ENCODE data around the gene NHEJ1. TPM values are rescaled to one million over a fixed set of nuclear protein-coding genes. Genes with fewer than 3 reads are reported as not detected.

NHEJ1 gene
- total and polyA plus RNA-seq, 2 of the 13 experiments (the other 11 are each of a cell fraction or from before 2014, with no cell fraction given): 30.0 to 30.7 TPM

GRCh38 chr2:219111375-219112061 is 49.1 kb downstream of the NHEJ1 start (continued):
- TF ChIP-seq ZNF432 (CRISPR knock-in tag; IDR thresholded peaks at IDR 0.05; ENCODE audit: borderline replicate concordance) (no peak), ZNF569 (CRISPR knock-in tag; IDR thresholded peaks at IDR 0.05; ENCODE audit: borderline replicate concordance) (no peak), ZNF276 (CRISPR knock-in tag; IDR thresholded peaks at IDR 0.05; ENCODE audit: low read depth) (no peak), SP140L (CRISPR knock-in tag; IDR thresholded peaks at IDR 0.05; ENCODE audit: borderline replicate concordance) (no peak), TAF1 (CRISPR knock-in tag; IDR thresholded peaks at IDR 0.05) (no peak), REXO4 (CRISPR knock-in tag; IDR thresholded peaks at IDR 0.05; ENCODE audit: borderline replicate concordance) (no peak), HMGXB3 (CRISPR knock-in tag; IDR thresholded peaks at IDR 0.05; ENCODE audit: borderline replicate concordance) (no peak), PHF8 (CRISPR knock-in tag; IDR thresholded peaks at IDR 0.05) (no peak), ZNF614 (CRISPR knock-in tag; IDR thresholded peaks at IDR 0.05; ENCODE audit: borderline replicate concordance) (peak; percentile 88), SRSF1 (optimal IDR thresholded peaks at IDR 0.05; ENCODE audit: low read depth, low read length) (no peak), RORA (CRISPR knock-in tag; IDR thresholded peaks at IDR 0.05) (peak; percentile 70; the same call in 1 of the 2 replicates), TIGD3 (CRISPR knock-in tag; IDR thresholded peaks at IDR 0.05; ENCODE audit: borderline replicate concordance) (no peak)
- TF ChIP-seq, protein P1, sequence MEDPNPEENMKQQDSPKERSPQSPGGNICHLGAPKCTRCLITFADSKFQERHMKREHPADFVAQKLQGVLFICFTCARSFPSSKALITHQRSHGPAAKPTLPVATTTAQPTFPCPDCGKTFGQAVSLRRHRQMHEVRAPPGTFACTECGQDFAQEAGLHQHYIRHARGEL (CRISPR knock-in tag; IDR thresholded peaks at IDR 0.05): no peak
- TF ChIP-seq, protein P2, sequence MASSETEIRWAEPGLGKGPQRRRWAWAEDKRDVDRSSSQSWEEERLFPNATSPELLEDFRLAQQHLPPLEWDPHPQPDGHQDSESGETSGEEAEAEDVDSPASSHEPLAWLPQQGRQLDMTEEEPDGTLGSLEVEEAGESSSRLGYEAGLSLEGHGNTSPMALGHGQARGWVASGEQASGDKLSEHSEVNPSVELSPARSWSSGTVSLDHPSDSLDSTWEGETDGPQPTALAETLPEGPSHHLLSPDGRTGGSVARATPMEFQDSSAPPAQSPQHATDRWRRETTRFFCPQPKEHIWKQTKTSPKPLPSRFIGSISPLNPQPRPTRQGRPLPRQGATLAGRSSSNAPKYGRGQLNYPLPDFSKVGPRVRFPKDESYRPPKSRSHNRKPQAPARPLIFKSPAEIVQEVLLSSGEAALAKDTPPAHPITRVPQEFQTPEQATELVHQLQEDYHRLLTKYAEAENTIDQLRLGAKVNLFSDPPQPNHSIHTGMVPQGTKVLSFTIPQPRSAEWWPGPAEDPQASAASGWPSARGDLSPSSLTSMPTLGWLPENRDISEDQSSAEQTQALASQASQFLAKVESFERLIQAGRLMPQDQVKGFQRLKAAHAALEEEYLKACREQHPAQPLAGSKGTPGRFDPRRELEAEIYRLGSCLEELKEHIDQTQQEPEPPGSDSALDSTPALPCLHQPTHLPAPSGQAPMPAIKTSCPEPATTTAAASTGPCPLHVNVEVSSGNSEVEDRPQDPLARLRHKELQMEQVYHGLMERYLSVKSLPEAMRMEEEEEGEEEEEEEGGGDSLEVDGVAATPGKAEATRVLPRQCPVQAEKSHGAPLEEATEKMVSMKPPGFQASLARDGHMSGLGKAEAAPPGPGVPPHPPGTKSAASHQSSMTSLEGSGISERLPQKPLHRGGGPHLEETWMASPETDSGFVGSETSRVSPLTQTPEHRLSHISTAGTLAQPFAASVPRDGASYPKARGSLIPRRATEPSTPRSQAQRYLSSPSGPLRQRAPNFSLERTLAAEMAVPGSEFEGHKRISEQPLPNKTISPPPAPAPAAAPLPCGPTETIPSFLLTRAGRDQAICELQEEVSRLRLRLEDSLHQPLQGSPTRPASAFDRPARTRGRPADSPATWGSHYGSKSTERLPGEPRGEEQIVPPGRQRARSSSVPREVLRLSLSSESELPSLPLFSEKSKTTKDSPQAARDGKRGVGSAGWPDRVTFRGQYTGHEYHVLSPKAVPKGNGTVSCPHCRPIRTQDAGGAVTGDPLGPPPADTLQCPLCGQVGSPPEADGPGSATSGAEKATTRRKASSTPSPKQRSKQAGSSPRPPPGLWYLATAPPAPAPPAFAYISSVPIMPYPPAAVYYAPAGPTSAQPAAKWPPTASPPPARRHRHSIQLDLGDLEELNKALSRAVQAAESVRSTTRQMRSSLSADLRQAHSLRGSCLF (CRISPR knock-in tag; IDR thresholded peaks at IDR 0.05; ENCODE audit: borderline replicate concordance): peak; percentile 21; the same call in 1 of the 2 replicates

Data from HepG2 (cell line).